Measurements from ENCODE around the gene CRACR2B. TPM values are rescaled to one million over a fixed set of nuclear protein-coding genes. Genes with fewer than 3 reads are reported as not detected.

CRACR2B gene
- total RNA-seq, 6 donors from 2014 or later, result 29.0 to 157 (median 41.4) TPM

DNA sequence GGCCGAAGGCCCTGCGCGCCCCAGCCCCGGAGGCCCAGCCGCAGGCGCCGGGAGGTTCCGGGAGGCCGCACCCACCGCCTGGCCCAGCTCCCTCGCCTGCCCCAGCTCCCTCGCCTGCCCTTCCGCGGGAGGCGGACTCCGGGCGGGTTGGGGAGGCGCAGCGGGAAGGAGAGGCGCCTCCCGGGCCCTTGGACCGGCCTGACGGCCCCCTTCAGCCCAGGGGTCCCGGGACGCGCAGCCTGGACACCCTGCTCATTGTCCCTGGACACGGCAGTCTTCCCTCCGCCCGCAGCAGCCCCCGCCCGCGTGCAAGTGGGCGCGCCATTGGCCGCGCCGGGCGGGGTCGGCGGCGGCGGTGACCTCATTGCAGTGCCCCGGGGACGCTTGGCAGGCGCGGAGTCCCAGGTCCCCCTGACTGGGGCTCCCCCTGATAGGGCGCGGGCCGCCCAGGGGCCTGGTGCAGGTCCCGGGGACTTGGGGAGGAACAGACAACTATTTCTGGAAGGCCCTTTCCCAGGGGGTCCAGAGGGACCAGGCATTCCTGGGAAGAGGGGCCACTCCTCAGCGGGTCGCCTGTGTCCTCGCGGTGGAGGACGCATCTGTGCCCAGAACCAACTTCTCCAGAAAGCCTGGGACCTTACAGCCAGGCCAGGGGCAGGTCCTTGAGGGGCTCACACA, 5.5 kb downstream of the CRACR2B start:
- H3K27me3 ChIP-seq, result peaks cover 0 to 4% (median 0%) of the 10 kb centered on the region in 4 donors
- peaks cover 66 to 92% (median 73%) of the 10 kb centered on the region in 4 donors for H3K4me1 ChIP-seq
- DNase-seq (peak in 1 of 2 donors; percentile 93), ATAC-seq (ENCODE audit: low FRiP score in 2 of 2) (peak in 1 of 2 donors; percentile 60)
- WGBS, 2 donors, result 0% methylated on average over 23 to 38 of the region's 55 CpGs
- H3K9me3 ChIP-seq, result no peaks in the 10 kb centered on the region
- TF ChIP-seq POLR2AphosphoS5 (IDR thresholded peaks at IDR 0.05) (peak; percentile 5 to 56), POLR2A (IDR thresholded peaks at IDR 0.05) (peak in 3 of 4 donors; percentile 25 to 78 (median 64)), EP300 (IDR thresholded peaks at IDR 0.05) (peak in 1 of 4 donors; percentile 47)
- TF ChIP-seq, protein P1, sequence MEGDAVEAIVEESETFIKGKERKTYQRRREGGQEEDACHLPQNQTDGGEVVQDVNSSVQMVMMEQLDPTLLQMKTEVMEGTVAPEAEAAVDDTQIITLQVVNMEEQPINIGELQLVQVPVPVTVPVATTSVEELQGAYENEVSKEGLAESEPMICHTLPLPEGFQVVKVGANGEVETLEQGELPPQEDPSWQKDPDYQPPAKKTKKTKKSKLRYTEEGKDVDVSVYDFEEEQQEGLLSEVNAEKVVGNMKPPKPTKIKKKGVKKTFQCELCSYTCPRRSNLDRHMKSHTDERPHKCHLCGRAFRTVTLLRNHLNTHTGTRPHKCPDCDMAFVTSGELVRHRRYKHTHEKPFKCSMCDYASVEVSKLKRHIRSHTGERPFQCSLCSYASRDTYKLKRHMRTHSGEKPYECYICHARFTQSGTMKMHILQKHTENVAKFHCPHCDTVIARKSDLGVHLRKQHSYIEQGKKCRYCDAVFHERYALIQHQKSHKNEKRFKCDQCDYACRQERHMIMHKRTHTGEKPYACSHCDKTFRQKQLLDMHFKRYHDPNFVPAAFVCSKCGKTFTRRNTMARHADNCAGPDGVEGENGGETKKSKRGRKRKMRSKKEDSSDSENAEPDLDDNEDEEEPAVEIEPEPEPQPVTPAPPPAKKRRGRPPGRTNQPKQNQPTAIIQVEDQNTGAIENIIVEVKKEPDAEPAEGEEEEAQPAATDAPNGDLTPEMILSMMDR (IDR thresholded peaks at IDR 0.05), result peak in 1 of 6 experiments; percentile 18
- H3K4me3 ChIP-seq, result peak overlapping the region; percentile 52 to 95 (median 81)
- H3K27ac ChIP-seq, result peak overlapping the region; percentile 87 to 94 (median 92)
- H3K36me3 ChIP-seq, result peaks cover 5 to 26% (median 25%) of the 10 kb centered on the region in 4 donors

DNA sequence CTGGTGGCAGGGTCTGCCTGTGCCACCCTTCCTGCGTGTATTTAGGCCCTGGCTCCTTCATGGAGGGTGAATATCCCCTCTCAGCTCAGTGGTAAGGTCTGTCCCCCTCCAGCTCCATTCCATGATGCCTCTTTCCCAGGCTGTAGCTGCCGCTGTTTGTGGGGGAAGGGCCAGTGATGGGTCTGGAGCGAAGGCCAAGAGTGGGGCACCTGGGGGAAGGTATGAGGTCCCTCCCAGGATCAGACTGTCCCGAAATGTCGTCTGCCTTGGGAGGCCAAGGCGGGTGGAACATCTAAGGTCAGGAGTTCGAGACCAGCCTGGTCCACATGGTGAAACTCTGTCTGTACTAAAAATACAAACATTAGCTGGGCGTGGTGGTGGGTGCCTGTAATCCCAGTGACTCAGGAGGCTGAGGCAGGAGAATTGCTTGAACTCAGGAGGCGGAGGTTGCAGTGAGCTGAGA, 6.2 kb downstream of the CRACR2B start:
- TF ChIP-seq, protein P1 (IDR thresholded peaks at IDR 0.05), result no peak
- no peak for TF ChIP-seq POLR2AphosphoS5 (IDR thresholded peaks at IDR 0.05)
- no peak for TF ChIP-seq POLR2A (IDR thresholded peaks at IDR 0.05)
- TF ChIP-seq EP300 (IDR thresholded peaks at IDR 0.05), result no peak
- H3K27me3 ChIP-seq, result peaks cover 0 to 4% (median 0%) of the 10 kb centered on the region in 4 donors
- WGBS, 2 donors, result 47 to 69% methylated on average over 8 to 9 of the region's 9 CpGs
- H3K27ac ChIP-seq, result peak overlapping the region; percentile 87 to 94 (median 92)
- H3K4me3 ChIP-seq, result peak overlapping the region; percentile 52 to 95 (median 81)
- H3K4me1 ChIP-seq, result peaks cover 63 to 92% (median 69%) of the 10 kb centered on the region in 4 donors
- no peaks in the 10 kb centered on the region for H3K9me3 ChIP-seq
- DNase-seq (no peak), ATAC-seq (ENCODE audit: low FRiP score in 2 of 2) (no peak)
- peaks cover 8 to 32% (median 31%) of the 10 kb centered on the region in 4 donors for H3K36me3 ChIP-seq

DNA sequence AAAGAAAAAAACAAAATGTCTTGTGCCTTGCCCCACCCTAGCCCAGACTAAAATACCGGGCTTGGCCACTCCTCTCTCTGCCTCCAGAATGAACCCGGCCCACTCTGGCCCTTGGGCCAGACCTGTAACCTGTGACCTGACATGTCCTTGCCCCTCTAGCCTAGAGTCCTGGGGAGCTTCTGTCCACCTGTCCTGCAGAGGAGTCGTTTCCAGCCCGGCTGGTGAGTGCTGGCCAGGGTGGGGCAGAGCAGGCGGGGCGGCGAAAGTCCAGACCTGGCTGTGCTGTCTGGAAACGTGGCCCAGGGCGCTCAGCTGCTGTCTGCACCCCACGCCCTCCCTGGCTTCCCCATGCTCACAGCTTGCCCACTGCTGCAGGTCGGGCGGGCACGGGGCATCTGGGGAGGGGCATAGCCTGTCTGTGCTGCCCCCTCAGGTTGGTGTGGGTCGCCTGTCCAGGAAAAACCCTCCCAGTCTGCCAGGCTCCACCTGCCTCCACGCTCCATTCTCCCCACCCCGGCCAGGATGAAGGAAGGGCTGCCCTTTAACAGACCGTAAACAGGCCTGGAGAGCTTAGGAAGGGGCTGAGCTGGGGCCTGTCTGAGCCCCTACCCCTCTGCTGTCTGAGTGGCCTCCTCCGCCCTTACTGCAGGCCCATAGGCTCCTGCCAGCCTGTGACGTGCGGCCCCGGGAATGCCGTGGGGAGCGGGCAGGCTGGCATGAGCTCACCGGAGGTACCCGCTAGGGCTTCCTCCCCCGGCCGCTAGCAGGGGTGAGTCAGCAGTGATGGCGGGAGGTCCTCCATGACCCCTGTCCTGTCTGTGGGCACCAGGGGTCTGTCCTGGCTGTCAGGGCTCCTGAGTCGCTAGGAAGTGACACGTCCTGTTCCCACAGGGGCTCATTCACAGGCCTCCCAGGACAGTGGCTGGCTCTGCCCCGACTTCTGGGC, 6.9 kb downstream of the CRACR2B start:
- ATAC-seq (ENCODE audit: low FRiP score in 2 of 2) (peak; percentile 19 to 64), DNase-seq (peak; percentile 90 to 93)
- 13 to 19% methylated on average over 7 to 27 of the region's 31 CpGs for WGBS, 2 donors
- Histone ChIP-seq H3K4me1 (peaks cover 56 to 92% (median 63%) of the 10 kb centered on the region in 4 donors), H3K9me3 (no peaks in the 10 kb centered on the region), H3K36me3 (peaks cover 15 to 40% (median 39%) of the 10 kb centered on the region in 4 donors), H3K27ac (peak overlapping the region; percentile 87 to 94 (median 92)), H3K4me3 (peak overlapping the region in 3 of 4 donors; percentile 52 to 95 (median 80)), H3K27me3 (peaks cover 0 to 4% (median 0%) of the 10 kb centered on the region in 4 donors)
- peak; percentile 71 to 79 for TF ChIP-seq POLR2AphosphoS5 (IDR thresholded peaks at IDR 0.05)
- TF ChIP-seq, protein P1 (IDR thresholded peaks at IDR 0.05), result peak in 2 of 6 experiments; percentile 18 to 23
- TF ChIP-seq EP300 (IDR thresholded peaks at IDR 0.05), result peak in 2 of 4 donors; percentile 1 to 21
- peak in 3 of 4 donors; percentile 23 to 64 (median 58) for TF ChIP-seq POLR2A (IDR thresholded peaks at IDR 0.05)

DNA sequence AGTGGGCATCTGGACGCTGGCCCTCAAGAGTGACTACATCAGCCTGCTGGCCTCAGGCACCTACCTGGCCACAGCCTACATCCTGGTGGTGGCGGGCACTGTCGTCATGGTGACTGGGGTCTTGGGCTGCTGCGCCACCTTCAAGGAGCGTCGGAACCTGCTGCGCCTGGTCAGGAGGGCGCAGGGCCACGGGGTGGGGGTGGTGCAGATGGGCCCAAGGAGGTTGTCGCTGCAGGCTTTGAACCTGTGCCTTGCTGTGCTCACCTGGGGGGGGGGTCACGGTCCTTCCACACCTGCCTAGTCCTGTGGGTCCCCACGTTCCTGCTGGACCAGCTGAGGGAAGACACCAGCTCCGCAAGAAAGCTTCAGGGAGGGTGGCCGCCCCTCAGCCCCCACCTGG, 8.6 kb downstream of the CRACR2B start:
- no peaks in the 10 kb centered on the region for H3K27me3 ChIP-seq
- DNase-seq, result peak in 1 of 2 donors; percentile 70
- H3K27ac ChIP-seq, result peak overlapping the region; percentile 24 to 94 (median 63)
- peaks cover 20 to 52% (median 49%) of the 10 kb centered on the region in 4 donors for H3K36me3 ChIP-seq
- WGBS, 2 donors, result 86% methylated on average over 4 of the region's 14 CpGs; no CpG with 5 or more reads in 1 of the 2 donors
- peaks cover 50 to 92% (median 60%) of the 10 kb centered on the region in 4 donors for H3K4me1 ChIP-seq
- no peak overlapping the region for H3K4me3 ChIP-seq
- TF ChIP-seq POLR2A (IDR thresholded peaks at IDR 0.05) (no peak), EP300 (IDR thresholded peaks at IDR 0.05) (no peak), POLR2AphosphoS5 (IDR thresholded peaks at IDR 0.05) (no peak)
- TF ChIP-seq, protein P1 (IDR thresholded peaks at IDR 0.05), result no peak
- no peaks in the 10 kb centered on the region for H3K9me3 ChIP-seq
- no peak for ATAC-seq (ENCODE audit: low FRiP score in 2 of 2)

Measured in upper lobe of left lung (tissue), 6 donors.